GM18511 (cell line): Measurements from ENCODE around the gene HTR3B.

Experiments used
- ATAC-seq: cut with Tn5 transposase; IDR thresholded peaks from one replicate; pipeline ENCODE4 v1.9.1; 2021; ENCODE audit warnings: mild to moderate bottlenecking, moderate library complexity; ENCODE audit not compliant: unreplicated experiment

Gene HTR3B

DNA sequence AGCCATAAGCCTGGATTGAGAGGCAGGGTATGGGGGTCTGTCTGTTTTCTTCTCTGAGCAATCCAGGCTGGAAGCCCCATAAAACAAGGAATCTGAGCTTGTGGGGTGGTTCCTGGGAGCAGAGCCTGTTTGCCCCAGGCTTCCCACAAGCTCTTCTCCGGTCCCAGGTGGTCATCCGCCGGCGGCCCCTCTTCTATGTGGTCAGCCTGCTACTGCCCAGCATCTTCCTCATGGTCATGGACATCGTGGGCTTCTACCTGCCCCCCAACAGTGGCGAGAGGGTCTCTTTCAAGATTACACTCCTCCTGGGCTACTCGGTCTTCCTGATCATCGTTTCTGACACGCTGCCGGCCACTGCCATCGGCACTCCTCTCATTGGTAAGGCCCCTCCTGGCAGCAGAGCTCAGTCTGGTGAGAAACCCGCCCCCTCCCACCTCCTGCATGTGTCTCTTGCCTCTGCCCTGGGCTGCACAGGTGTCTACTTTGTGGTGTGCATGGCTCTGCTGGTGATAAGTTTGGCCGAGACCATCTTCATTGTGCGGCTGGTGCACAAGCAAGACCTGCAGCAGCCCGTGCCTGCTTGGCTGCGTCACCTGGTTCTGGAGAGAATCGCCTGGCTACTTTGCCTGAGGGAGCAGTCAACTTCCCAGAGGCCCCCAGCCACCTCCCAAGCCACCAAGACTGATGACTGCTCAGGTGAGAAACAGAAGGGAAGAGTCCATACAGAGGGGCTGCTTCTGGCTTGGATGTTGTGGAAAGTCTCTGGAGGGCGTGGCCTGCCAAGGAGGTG, 82.0 kb downstream of the HTR3B start:
- ATAC-seq: no peak

GRCh38 chr11:113989381-113989780, 84.8 kb downstream of the HTR3B start:
- no peak for ATAC-seq

- ATAC-seq: no peak
Observed at GRCh38 chr11:113989916-113990315, 85.3 kb downstream of the HTR3B start.

DNA sequence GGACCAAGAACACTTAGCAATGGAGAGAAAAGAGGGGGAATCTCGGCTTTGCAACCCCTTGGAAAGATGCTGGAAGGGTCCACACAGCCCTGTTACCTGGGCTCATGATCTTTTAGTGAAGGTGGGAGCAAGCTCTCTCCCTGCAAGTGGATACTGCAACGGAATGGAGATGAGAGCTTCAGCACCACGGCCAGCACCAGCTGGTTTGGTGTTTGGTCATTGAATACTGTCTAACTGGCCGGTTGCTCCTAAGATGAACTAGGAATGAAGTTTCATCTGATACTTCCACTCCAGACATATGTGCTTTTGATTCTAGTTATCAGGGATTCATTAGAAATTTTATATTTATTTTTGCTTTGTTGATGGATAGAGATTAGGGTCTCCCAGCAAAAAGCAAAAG, 86.6 kb downstream of the HTR3B start:
- ATAC-seq: no peak

DNA sequence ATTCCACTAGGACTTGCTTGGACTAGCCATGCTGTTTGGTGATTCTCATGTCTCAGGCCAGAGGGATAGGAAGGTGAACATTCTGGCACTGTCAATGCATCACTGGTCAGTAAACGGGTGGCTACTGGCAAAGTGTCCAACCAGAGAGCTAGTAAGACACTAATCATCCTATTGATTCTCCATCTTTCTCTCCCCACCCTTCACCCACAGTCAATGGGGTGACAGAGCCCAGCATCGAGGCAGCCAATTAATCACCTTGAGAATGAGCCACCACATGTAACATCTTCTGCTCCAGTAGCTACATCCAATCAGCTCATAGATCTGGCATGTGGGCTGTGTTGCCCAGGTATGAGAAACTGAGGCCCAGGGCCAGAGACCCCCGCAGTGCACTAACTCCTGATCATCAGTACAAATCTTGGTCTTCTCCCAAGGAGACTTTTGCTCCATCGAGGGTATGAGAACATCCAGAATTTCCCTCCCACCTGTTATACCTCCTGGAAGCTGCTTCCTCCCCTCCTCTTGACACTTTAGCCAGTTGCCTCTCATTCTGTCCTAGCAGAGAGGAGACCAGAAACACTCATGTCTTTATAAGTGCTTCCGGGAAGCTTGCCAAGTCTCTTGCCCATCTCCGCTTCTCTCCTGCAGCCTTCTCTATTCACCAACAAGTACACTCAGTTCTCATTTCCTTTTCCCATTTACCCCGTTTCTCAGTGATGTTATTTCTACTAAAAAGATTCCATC, 87.3 kb downstream of the HTR3B start:
- ATAC-seq: no peak

- ATAC-seq: no peak
Observed at GRCh38 chr11:113992459-113993110, 88.0 kb downstream of the HTR3B start.

DNA sequence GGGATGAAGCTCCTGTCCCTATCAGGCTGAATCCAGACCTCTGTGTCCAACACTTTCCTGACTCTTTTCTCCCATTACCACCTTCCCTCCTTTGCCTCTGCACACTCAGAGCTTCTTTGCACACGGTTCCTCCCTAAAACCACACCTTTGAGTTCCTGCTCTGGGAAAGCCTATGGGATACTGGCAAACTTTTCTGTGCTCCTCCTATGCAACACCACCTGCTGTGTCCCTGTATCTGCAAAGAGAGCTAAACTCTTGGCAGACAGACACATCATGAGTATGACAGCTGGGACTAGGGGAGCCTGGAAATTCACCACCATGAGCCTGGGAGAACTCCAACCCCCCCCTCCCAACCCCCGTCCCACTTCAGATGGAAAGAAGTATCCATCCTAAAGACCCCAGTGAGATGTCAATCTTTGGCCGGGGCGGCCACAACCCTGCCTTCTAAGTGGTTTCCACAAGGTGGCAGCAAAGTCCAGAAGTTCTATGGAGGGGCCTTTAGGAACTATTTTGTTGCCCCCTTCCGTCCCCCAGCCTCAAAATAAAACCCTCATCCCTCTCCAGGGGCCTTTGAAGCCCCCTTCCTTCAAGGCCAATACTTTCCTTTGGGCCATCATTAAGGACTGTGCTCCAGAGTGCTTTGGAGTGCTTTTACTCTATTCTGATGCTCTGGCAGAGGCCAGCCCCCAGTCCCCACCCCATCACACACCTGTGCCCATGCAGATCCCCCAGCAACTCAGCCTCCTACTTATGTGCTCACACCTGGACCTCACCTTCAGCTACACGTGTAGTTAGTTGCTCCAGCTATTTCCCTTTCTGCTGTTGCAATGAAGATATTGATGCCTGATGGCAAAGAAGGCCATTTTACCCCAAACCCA, 89.7 kb downstream of the HTR3B start:
- ATAC-seq: no peak
